ENCODE data around the gene SHISA7.

Gene SHISA7

GRCh38 chr19:55468054-55468393 is 24.9 kb upstream of the SHISA7 start:
- TF ChIP-seq REST (IDR thresholded peaks at IDR 0.05; ENCODE audit: insufficient replicate concordance, low read depth): no peak
- no peak for TF ChIP-seq CTCF (IDR thresholded peaks at IDR 0.05; ENCODE audit: insufficient read depth, low read length)
- TF ChIP-seq POLR2AphosphoS5 (IDR thresholded peaks at IDR 0.05; ENCODE audit: low read depth): no peak
- TF ChIP-seq SPI1 (IDR thresholded peaks at IDR 0.05; ENCODE audit: borderline replicate concordance, low read depth): no peak
- no peak for TF ChIP-seq GABPA (IDR thresholded peaks at IDR 0.05; ENCODE audit: low read depth)
- DNase-seq (ENCODE audit: low read depth in 1 of 2, low spot score in 1 of 2): no peak
- Histone ChIP-seq H3K27me3 (ENCODE audit: insufficient read depth, poor library complexity, severe bottlenecking) (no peaks in the 10 kb centered on the region), H3K4me3 (replicated peaks; ENCODE audit: insufficient read depth, low read length) (no peak overlapping the region), H3K27ac (replicated peaks) (no peak overlapping the region)

- peak in 1 of 2 experiments; percentile 41 for DNase-seq (ENCODE audit: low read depth in 1 of 2, low spot score in 1 of 2)
- H3K27me3 ChIP-seq (ENCODE audit: insufficient read depth, poor library complexity, severe bottlenecking): no peaks in the 10 kb centered on the region
- TF ChIP-seq CTCF (IDR thresholded peaks at IDR 0.05; ENCODE audit: insufficient read depth, low read length) (peak; percentile 75), GABPA (IDR thresholded peaks at IDR 0.05; ENCODE audit: low read depth) (no peak)
- H3K4me3 ChIP-seq (replicated peaks; ENCODE audit: insufficient read depth, low read length): no peak overlapping the region
- no peak overlapping the region for H3K27ac ChIP-seq (replicated peaks)
Observed at GRCh38 chr19:55467236-55468053, 24.3 kb upstream of the SHISA7 start.

- no peak for DNase-seq (ENCODE audit: low read depth in 1 of 2, low spot score in 1 of 2)
- no peak for TF ChIP-seq GABPA (IDR thresholded peaks at IDR 0.05; ENCODE audit: low read depth)
- TF ChIP-seq SPI1 (IDR thresholded peaks at IDR 0.05; ENCODE audit: borderline replicate concordance, low read depth): no peak
- no peak for TF ChIP-seq CTCF (IDR thresholded peaks at IDR 0.05; ENCODE audit: insufficient read depth, low read length)
- no peak for TF ChIP-seq POLR2AphosphoS5 (IDR thresholded peaks at IDR 0.05; ENCODE audit: low read depth)
- no peak for TF ChIP-seq REST (IDR thresholded peaks at IDR 0.05; ENCODE audit: insufficient replicate concordance, low read depth)
- H3K27me3 ChIP-seq (ENCODE audit: insufficient read depth, poor library complexity, severe bottlenecking): no peaks in the 10 kb centered on the region
- no peak overlapping the region for H3K4me3 ChIP-seq (replicated peaks; ENCODE audit: insufficient read depth, low read length)
- H3K27ac ChIP-seq (replicated peaks): no peak overlapping the region
Observed at GRCh38 chr19:55466241-55466614, 23.1 kb upstream of the SHISA7 start.
